GM10266 (cell line): ENCODE results near the gene OR11H6.
"Not testable (repeated sequence)": the region's sequence is repeated elsewhere in the genome, so short reads cannot be mapped to it uniquely, and the experiment has no call there.

Source experiments
- DNase-seq: peaks from one replicate; pipeline ENCODE4 v3.0.0; 2012; ENCODE audit errors: extremely low spot score
- CTCF ChIP-seq: IDR thresholded peaks from 2 replicates; pipeline ENCODE4 v1.5.1; 2012; ENCODE audit warnings: mild to moderate bottlenecking, low read depth; ENCODE audit not compliant: control insufficient read depth, insufficient read depth; ENCODE audit errors: missing control alignments

Gene OR11H6

GRCh38 chr14:20190596-20190995, 32.9 kb upstream of the OR11H6 start, which contains the start of gene OR11G2:
OR11G2 (plus strand) TSS chr14:20190896; CDS start chr14:20197438, 6,542 bp downstream.
- TF ChIP-seq CTCF, result no peak
- no peak for DNase-seq

- TF ChIP-seq CTCF, result no peak
- DNase-seq, result no peak
Measured at GRCh38 chr14:20191396-20191795, 32.1 kb upstream of the OR11H6 start.

GRCh38 chr14:20194101-20194500, 29.4 kb upstream of the OR11H6 start:
- TF ChIP-seq CTCF, result no peak
- DNase-seq, result no peak

GRCh38 chr14:20195170-20195569, 28.3 kb upstream of the OR11H6 start:
- DNase-seq, result not testable (repeated sequence)

- no peak for TF ChIP-seq CTCF
- no peak for DNase-seq
Measured at GRCh38 chr14:20195911-20196310, 27.6 kb upstream of the OR11H6 start.

- TF ChIP-seq CTCF, result no peak
- DNase-seq, result no peak
Measured at GRCh38 chr14:20197459-20197858, 26.1 kb upstream of the OR11H6 start.

- TF ChIP-seq CTCF, result no peak
- no peak for DNase-seq
Measured at GRCh38 chr14:20198991-20199390, 24.5 kb upstream of the OR11H6 start.

- DNase-seq, result no peak
- no peak for TF ChIP-seq CTCF
Measured at GRCh38 chr14:20204721-20205120, 18.8 kb upstream of the OR11H6 start.
